Heart right ventricle (tissue), 16 donors: ENCODE measurements around the gene CARD10. TPM values are rescaled to one million over a fixed set of nuclear protein-coding genes. Genes with fewer than 3 reads are reported as not detected.

Experiments
- ATAC-seq, 8 donors: fragments of 200-7000 bp; cut with Tn5 transposase; one replicate each; pipeline ENCODE4 v1.9.1; 2020; ENCODE audit warnings: mild to moderate bottlenecking in 8 of 8, moderate library complexity in 8 of 8, moderate number of reproducible peaks in 1 of 8
- DNase-seq, 2 donors: peaks; one replicate each; pipeline ENCODE4 v3.0.0-alpha.2; 2020
- H3K27ac ChIP-seq, 10 donors: fragments of 200-600 bp; sonication (generic) in 2 of 10; one replicate each; pipeline versions ENCODE4 v1.5.0 to v1.8.0; 2020 to 2022; ENCODE audit warnings: mild to moderate bottlenecking in 3 of 10
- H3K27me3 ChIP-seq, 7 donors: fragments of 200-600 bp; one replicate each; pipeline ENCODE4 v1.8.0; 2021 to 2022; ENCODE audit warnings: mild to moderate bottlenecking in 2 of 7
- H3K36me3 ChIP-seq, 9 donors: fragments of 200-600 bp; sonication (generic) in 1 of 9; one replicate each; pipeline versions ENCODE4 v1.5.0 to v1.8.0; 2020 to 2022; ENCODE audit warnings: mild to moderate bottlenecking in 2 of 9
- H3K4me1 ChIP-seq, 9 donors: fragments of 200-600 bp; sonication (generic) in 1 of 9; one replicate each; pipeline versions ENCODE4 v1.5.0 to v1.8.0; 2020 to 2022; ENCODE audit warnings: mild to moderate bottlenecking in 4 of 9
- H3K4me3 ChIP-seq, 10 donors: fragments of 200-600 bp; sonication (generic) in 2 of 10; one replicate each; pipeline versions ENCODE4 v1.5.0 to v1.8.0; 2020 to 2022; ENCODE audit warnings: mild to moderate bottlenecking in 7 of 10, moderate library complexity in 2 of 10
- H3K9me3 ChIP-seq, 11 donors: fragments of 200-600 bp in 10 of 11; sonication (generic) in 2 of 11; one replicate each; pipeline versions ENCODE4 v1.5.0 to v1.8.0; 2013 to 2022; ENCODE audit warnings: mild to moderate bottlenecking in 2 of 11, control low read depth in 1 of 11, moderate library complexity in 1 of 11
- WGBS, 2 donors: extraction: QIAGEN DNeasy Blood & Tissue Kit; methylation state at CpG; one replicate each; pipeline ENCODE4 v1.1.7; 2013; ENCODE audit warnings: inconsistent platforms in 1 of 2; 5-methylcytosine and 5-hydroxymethylcytosine counted together
- intact Hi-C, 10 donors: fragments of 100-400 bp; cut with DNase I; formaldehyde crosslinking; loops; one replicate each; pipeline versions ENCODE4 v1.11.1 to v1.14.2; 2022
- polyA plus RNA-seq, 2 donors: library from polyadenylated mRNA; stranded (reverse); fragments of 200-250 nt; gene quantifications; one replicate each; pipeline ENCODE4 v1.2.3, GENCODE V29; 2013
- total RNA-seq, 10 donors: library from RNA; stranded (reverse); fragmentation: NEBNext Ultra II Directional in 3 of 10; extraction: Animal tissue kit (Norgen Biotek cat#: 25700) in 3 of 10; gene quantifications; one replicate each; pipeline versions ENCODE4 v1.2.1 to v1.2.4, GENCODE V29; 2021 to 2023
- TF ChIP-seq, protein P1 (sequence below), 9 donors: fragments of 200-600 bp; sonication (generic) in 2 of 9; IDR thresholded peaks; one replicate each; pipeline versions ENCODE4 v1.5.0 to v1.8.0; 2021 to 2022; ENCODE audit warnings: antibody characterized with exemption in 9 of 9, mild to moderate bottlenecking in 5 of 9, moderate library complexity in 1 of 9
- donor health status: Arrhythmogenic right ventricular cardiomyopathy.
- donor health status: ischemic (EF 13 %, LVEDD 7.1; RV severe dilation, severe dysfunction).
- donor health status: healthy with polysubstance abuse.
- donor health status: DM: no; HTN: yes; CAD: no.
- donor health status: DM: no; HTN: no; CAD: no.
- donor health status: ischemic (EF 25% LVEDD 6.9; RV normal size, moderate dysfunction).
- donor health status: ischemic (EF 25% LVEDD 5.7; RV mildly dilated, moderate dysfunction).
- donor health status: healthy.
- donor health status: DM: yes; HTN: yes; CAD: no.
- donor health status: Ischemic cardiomyopathy.
- donor health status: ischemic (EF 35%, LVEDD 5.7; RV mildly dilated, moderate dysfunction).
- donor health status: nonischemic (EF 11% LVEDD 7.7; RV severe dilation, severe dysfunction).
- donor health status: DM: yes; HTN: yes; CAD: no.
- donor health status: PGD.
- donor health status: ischemic (EF 29% LVEDD 5.4; RV normal size, mild dysfunction).
- donor health status: nonischemic (EF 23%, LVEDD 6.1; RV moderate dilation, normal function).

The CARD10 gene
- total and polyA plus RNA-seq, 12 donors = 7.4 to 14.8 (median 8.9) TPM

DNA sequence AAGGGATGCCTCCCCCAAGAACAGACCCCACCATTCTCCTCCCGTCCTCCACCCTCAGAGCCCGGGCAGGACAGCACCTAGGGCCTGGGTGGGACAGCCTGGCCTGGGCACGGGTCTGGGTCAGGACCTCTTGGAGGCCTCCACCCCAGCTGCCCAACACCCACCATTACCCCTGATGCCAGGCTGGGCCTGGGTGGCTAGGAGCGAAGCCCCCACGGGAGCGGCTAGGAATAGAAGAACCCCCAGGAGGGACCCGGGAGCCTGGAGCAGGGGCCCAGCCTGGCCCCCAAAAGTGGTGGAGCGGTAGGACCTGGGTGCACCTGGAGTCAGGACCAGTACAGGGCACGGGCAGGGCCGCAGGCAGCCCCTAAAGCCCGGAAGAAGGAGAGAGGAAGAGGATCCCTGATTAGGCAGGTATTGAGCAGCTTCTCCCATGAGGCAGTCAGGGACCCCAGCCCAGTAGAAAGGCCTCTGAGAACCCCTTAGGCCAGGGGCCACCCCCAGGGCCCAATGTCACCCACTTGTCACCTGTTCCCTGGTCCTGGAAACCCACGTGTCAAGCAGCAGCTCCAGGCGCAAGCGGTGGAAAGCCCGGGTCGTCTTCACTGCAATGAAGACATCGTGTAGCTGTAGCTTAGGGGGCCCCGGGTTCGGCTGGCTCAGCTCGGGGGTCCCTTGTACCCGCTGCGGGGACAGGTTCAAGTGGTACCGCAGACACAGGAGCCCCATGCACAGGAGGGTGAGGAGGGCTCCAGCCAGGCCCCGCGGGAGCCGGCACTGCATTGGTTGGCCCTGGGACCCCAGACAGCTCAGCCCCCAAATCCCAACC is 33.6 kb downstream of the CARD10 start:
- TF ChIP-seq, protein P1, sequence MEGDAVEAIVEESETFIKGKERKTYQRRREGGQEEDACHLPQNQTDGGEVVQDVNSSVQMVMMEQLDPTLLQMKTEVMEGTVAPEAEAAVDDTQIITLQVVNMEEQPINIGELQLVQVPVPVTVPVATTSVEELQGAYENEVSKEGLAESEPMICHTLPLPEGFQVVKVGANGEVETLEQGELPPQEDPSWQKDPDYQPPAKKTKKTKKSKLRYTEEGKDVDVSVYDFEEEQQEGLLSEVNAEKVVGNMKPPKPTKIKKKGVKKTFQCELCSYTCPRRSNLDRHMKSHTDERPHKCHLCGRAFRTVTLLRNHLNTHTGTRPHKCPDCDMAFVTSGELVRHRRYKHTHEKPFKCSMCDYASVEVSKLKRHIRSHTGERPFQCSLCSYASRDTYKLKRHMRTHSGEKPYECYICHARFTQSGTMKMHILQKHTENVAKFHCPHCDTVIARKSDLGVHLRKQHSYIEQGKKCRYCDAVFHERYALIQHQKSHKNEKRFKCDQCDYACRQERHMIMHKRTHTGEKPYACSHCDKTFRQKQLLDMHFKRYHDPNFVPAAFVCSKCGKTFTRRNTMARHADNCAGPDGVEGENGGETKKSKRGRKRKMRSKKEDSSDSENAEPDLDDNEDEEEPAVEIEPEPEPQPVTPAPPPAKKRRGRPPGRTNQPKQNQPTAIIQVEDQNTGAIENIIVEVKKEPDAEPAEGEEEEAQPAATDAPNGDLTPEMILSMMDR (IDR thresholded peaks at IDR 0.05) = no peak
- ATAC-seq (peak in 6 of 8 donors; percentile 1 to 5 (median 4)), DNase-seq (no peak)
- intact Hi-C loops = loop anchor here in 1 of 10 donors (2.0 kb wide), 1 partner anchor 15 kb away; no protein-coding TSS in a partner anchor
- Histone ChIP-seq H3K9me3 (no peaks in the 10 kb centered on the region), H3K36me3 (peaks cover 0 to 16% (median 0%) of the 10 kb centered on the region in 9 donors), H3K4me1 (peaks cover 0 to 44% (median 33%) of the 10 kb centered on the region in 9 donors), H3K4me3 (peak overlapping the region in 9 of 10 donors; percentile 34 to 74 (median 53)), H3K27me3 (peaks cover 0 to 20% (median 0%) of the 10 kb centered on the region in 7 donors), H3K27ac (peak overlapping the region; percentile 68 to 97 (median 86))
- WGBS, 2 donors = 54 to 57% methylated on average over 26 of the region's 26 CpGs

DNA sequence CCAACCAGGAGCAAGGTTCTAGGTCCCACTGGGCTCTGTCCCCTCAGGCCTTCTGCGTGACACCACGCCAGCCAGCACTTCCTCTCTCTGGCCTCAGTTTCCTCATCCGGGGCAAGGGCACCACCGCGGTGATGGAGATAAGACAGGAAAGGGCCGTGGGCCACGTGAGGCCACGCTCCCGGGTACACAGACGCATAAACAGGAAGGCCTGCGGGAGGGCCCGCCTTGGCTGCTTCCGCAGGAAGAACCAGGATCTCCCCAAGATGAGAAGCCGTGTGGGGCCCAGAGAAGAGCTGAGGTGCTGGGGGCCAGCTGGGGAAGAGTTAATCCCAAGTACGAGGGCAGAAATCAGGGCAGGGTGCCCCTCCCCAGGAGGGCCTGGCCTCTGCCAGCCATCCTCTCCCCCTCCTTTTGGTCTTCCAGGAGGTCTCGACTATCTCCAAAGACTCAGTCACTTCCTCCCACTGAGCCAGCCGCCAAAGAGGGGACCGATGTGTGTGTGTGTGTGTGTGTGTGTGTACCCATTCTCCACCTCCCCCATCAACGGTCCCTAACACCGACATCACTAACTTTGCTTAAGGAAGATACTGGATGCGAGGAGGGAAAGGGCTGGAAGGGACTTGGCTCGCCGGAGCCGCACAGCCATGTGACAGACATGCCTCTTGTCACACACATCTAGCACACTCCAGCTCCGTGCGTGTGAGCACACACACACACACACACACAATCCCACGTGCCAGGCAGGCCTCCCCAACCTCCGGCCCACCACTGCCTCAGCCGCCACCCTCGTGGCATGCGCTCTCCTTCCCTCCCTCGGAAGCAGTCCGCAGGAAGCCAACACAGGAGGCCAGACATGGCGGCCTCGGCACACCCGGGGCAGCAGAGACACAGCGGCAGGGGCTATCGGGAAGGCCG is 34.5 kb downstream of the CARD10 start:
- DNase-seq (peak; percentile 63 to 75), ATAC-seq (peak; percentile 52 to 82 (median 70))
- H3K27ac ChIP-seq = peak overlapping the region; percentile 68 to 97 (median 86)
- 51 to 55% methylated on average over 39 of the region's 39 CpGs for WGBS, 2 donors
- intact Hi-C loops = no loop called here
- peaks cover 0 to 44% (median 33%) of the 10 kb centered on the region in 9 donors for H3K4me1 ChIP-seq
- no peaks in the 10 kb centered on the region for H3K9me3 ChIP-seq
- peak overlapping the region in 9 of 10 donors; percentile 34 to 74 (median 53) for H3K4me3 ChIP-seq
- H3K27me3 ChIP-seq = peaks cover 0 to 16% (median 0%) of the 10 kb centered on the region in 7 donors
- TF ChIP-seq, protein P1 (IDR thresholded peaks at IDR 0.05) = no peak
- H3K36me3 ChIP-seq = peaks cover 0 to 13% (median 0%) of the 10 kb centered on the region in 9 donors

DNA sequence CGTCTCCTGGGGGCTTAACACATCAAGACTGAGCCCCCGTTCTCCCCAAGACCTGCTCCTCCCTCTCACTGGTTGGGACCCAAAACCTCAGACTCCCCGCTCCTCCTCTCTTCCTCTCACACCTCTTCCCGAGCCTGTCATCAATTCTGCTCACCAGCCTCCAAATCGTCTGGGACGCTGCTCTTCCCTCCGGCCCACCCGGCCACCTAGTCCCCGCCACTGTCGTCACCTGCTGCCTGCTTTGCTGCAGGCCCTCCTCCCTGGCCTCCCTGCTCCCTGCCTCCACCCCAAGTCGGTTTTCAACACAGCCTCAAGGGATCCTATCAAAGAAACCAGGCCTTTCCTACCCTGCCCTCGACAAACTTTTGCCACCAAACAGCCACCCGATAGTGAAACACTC is 36.2 kb downstream of the CARD10 start:
- Histone ChIP-seq H3K27me3 (peaks cover 0 to 21% (median 0%) of the 10 kb centered on the region in 7 donors), H3K36me3 (peaks cover 0 to 25% (median 0%) of the 10 kb centered on the region in 9 donors), H3K4me3 (peak overlapping the region in 2 of 10 donors; percentile 13 to 57), H3K4me1 (peaks cover 0 to 44% (median 33%) of the 10 kb centered on the region in 9 donors), H3K27ac (peak overlapping the region in 7 of 10 donors; percentile 23 to 97 (median 86)), H3K9me3 (no peaks in the 10 kb centered on the region)
- TF ChIP-seq, protein P1 (IDR thresholded peaks at IDR 0.05) = no peak
- ATAC-seq = no peak
- no peak for DNase-seq
- 58 to 71% methylated on average over 13 of the region's 13 CpGs for WGBS, 2 donors
- intact Hi-C loops = no loop called here

DNA sequence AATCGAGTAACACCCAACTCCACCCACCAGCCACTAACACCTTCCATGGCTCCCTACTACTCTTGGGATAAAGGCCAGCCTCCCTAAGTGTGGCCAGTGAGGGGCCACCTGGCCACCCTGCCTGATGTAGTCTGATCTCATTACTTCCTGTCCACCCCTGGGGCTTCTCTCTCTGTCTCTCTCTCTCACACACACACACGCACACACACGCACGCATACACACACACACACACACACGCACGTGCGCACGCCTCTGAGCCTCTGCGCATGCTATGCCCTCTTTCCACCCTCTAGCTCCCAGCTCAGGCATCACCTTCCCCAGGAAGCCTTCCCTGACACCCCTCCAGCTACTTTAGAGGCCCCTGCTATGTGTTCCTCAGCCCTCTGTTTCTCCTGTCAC is 37.0 kb downstream of the CARD10 start:
- H3K27ac ChIP-seq = no peak overlapping the region
- peaks cover 0 to 43% (median 33%) of the 10 kb centered on the region in 9 donors for H3K4me1 ChIP-seq
- H3K36me3 ChIP-seq = peaks cover 0 to 33% (median 0%) of the 10 kb centered on the region in 9 donors
- no peak for ATAC-seq
- no peak overlapping the region for H3K4me3 ChIP-seq
- intact Hi-C loops = no loop called here
- peaks cover 0 to 28% (median 0%) of the 10 kb centered on the region in 7 donors for H3K27me3 ChIP-seq
- TF ChIP-seq, protein P1 (IDR thresholded peaks at IDR 0.05) = no peak
- H3K9me3 ChIP-seq = no peaks in the 10 kb centered on the region
- no peak for DNase-seq
- WGBS, 2 donors = 79 to 84% methylated on average over 9 of the region's 9 CpGs
